Tibial nerve (tissue), 4 donors: ENCODE data around the gene MINDY2. TPM values are rescaled to one million over a fixed set of nuclear protein-coding genes. Genes with fewer than 3 reads are reported as not detected.

ENCODE experiments used
- DNase-seq, 2 donors: peaks; one replicate each; pipeline ENCODE4 v3.0.0-alpha.2; 2019; ENCODE audit warnings: low spot score in 2 of 2
- H3K27ac ChIP-seq, 4 donors: fragments of 200-600 bp; sonication (generic) in 3 of 4; one replicate each; pipeline ENCODE4 v1.5.1; 2017 to 2019; ENCODE audit warnings: mild to moderate bottlenecking in 1 of 4
- H3K27me3 ChIP-seq, 2 donors: fragments of 200-600 bp; sonication (generic) in 1 of 2; one replicate each; pipeline versions ENCODE4 v1.5.1 to v1.6.0; 2017 to 2019
- H3K36me3 ChIP-seq, 3 donors: fragments of 200-600 bp; sonication (generic); one replicate each; pipeline ENCODE4 v1.5.1; 2018 to 2019
- H3K4me1 ChIP-seq, 4 donors: fragments of 200-600 bp; sonication (generic) in 3 of 4; one replicate each; pipeline ENCODE4 v1.5.1; 2017 to 2019
- H3K4me3 ChIP-seq, 4 donors: fragments of 200-600 bp; sonication (generic) in 3 of 4; one replicate each; pipeline ENCODE4 v1.5.1; 2017 to 2019; ENCODE audit warnings: mild to moderate bottlenecking in 1 of 4, moderate library complexity in 1 of 4
- H3K9me3 ChIP-seq, 4 donors: fragments of 200-600 bp; sonication (generic) in 3 of 4; one replicate each; pipeline ENCODE4 v1.5.1; 2017 to 2019
- CTCF ChIP-seq, 5 experiments: fragments of 200-600 bp in 3 of 5; fragments of 450-650 bp in 2 of 5; sonication (generic) in 3 of 5; IDR thresholded peaks; one replicate each; pipeline ENCODE4 v1.5.1; 2016 to 2019; ENCODE audit warnings: antibody characterized with exemption in 5 of 5, mild to moderate bottlenecking in 3 of 5, moderate library complexity in 2 of 5
- EP300 ChIP-seq, 2 donors: sonication (generic); formaldehyde crosslinking; IDR thresholded peaks; one replicate each; pipeline ENCODE4 v1.6.1; 2017; ENCODE audit warnings: antibody characterized with exemption in 2 of 2, mild to moderate bottlenecking in 1 of 2
- POLR2A ChIP-seq, 2 donors: fragments of 450-650 bp; IDR thresholded peaks; one replicate each; pipeline ENCODE4 v1.6.1; 2017; ENCODE audit warnings: antibody characterized with exemption in 2 of 2, mild to moderate bottlenecking in 2 of 2, moderate library complexity in 2 of 2
- WGBS, 2 donors: methylation state at CpG; one replicate each; pipeline ENCODE4 v1.1.5; 2018; 5-methylcytosine and 5-hydroxymethylcytosine counted together
- total RNA-seq, 4 donors: library from RNA; depleted of rRNA; stranded (reverse); fragments of >200 nt; gene quantifications; one replicate each; pipeline ENCODE4 v1.1.0, GENCODE V29; 2016

The MINDY2 gene
- total RNA-seq, 4 donors from 2014 or later = 26.1 to 47.4 (median 39.9) TPM

GRCh38 chr15:58748040-58748851 is 22.9 kb upstream of the MINDY2 start:
- Histone ChIP-seq H3K4me3 (peak overlapping the region; percentile 62 to 94 (median 88)), H3K4me1 (peaks cover 0 to 51% (median 14%) of the 10 kb centered on the region in 4 donors), H3K27ac (peak overlapping the region; percentile 78 to 99 (median 96)), H3K36me3 (no peaks in the 10 kb centered on the region), H3K9me3 (no peaks in the 10 kb centered on the region), H3K27me3 (no peaks in the 10 kb centered on the region)
- TF ChIP-seq EP300 (IDR thresholded peaks at IDR 0.05) (no peak), CTCF (IDR thresholded peaks at IDR 0.05) (no peak), POLR2A (IDR thresholded peaks at IDR 0.05) (no peak)
- DNase-seq = no peak
- 3 to 6% methylated on average over 14 of the region's 14 CpGs for WGBS, 2 donors

GRCh38 chr15:58748852-58749531 is 22.1 kb upstream of the MINDY2 start:
- Histone ChIP-seq H3K9me3 (no peaks in the 10 kb centered on the region), H3K4me1 (peaks cover 0 to 45% (median 13%) of the 10 kb centered on the region in 4 donors), H3K36me3 (no peaks in the 10 kb centered on the region), H3K27ac (peak overlapping the region; percentile 78 to 99 (median 96)), H3K27me3 (no peaks in the 10 kb centered on the region), H3K4me3 (peak overlapping the region; percentile 62 to 94 (median 88))
- TF ChIP-seq EP300 (IDR thresholded peaks at IDR 0.05) (peak in 1 of 2 donors; percentile 47), CTCF (IDR thresholded peaks at IDR 0.05) (no peak)
- WGBS, 2 donors = 1% methylated on average over 31 to 53 of the region's 81 CpGs
- DNase-seq = peak in 1 of 2 donors; percentile 33

GRCh38 chr15:58749532-58750337 is 21.4 kb upstream of the MINDY2 start, which contains the start of gene ADAM10:
TSS of gene ADAM10 (minus strand) at chr15:58749707. CDS start at chr15:58749534, 173 bp downstream.
- H3K36me3 ChIP-seq = no peaks in the 10 kb centered on the region
- peak; percentile 93 to 96 for TF ChIP-seq EP300 (IDR thresholded peaks at IDR 0.05)
- TF ChIP-seq CTCF (IDR thresholded peaks at IDR 0.05) = peak in 1 of 5 experiments; percentile 41
- peak; percentile 82 to 93 for TF ChIP-seq POLR2A (IDR thresholded peaks at IDR 0.05)
- DNase-seq = peak; percentile 96
- H3K4me3 ChIP-seq = peak within 1 kb of the TSS; percentile 62 to 94 (median 88)
- H3K27me3 ChIP-seq = no peaks in the 10 kb centered on the region
- peaks cover 0 to 37% (median 12%) of the 10 kb centered on the region in 4 donors for H3K4me1 ChIP-seq
- no peaks in the 10 kb centered on the region for H3K9me3 ChIP-seq
- H3K27ac ChIP-seq = peak within 1 kb of the TSS; percentile 78 to 99 (median 96)
- WGBS, 2 donors = 0 to 1% methylated on average over 54 to 62 of the region's 62 CpGs

- no peak for DNase-seq
- Histone ChIP-seq H3K27me3 (no peaks in the 10 kb centered on the region), H3K4me1 (peaks cover 0 to 12% (median 0%) of the 10 kb centered on the region in 4 donors), H3K27ac (no peak overlapping the region), H3K9me3 (no peaks in the 10 kb centered on the region), H3K4me3 (no peak overlapping the region), H3K36me3 (no peaks in the 10 kb centered on the region)
- no peak for TF ChIP-seq EP300 (IDR thresholded peaks at IDR 0.05)
- no peak for TF ChIP-seq CTCF (IDR thresholded peaks at IDR 0.05)
- TF ChIP-seq POLR2A (IDR thresholded peaks at IDR 0.05) = no peak
- WGBS, 2 donors = 78 to 80% methylated on average over 3 of the region's 3 CpGs
These were observed 18.4 kb upstream of the MINDY2 start for GRCh38 chr15:58752716-58753115.
